K562 treated with DMSO at 1 percent for 4 hours (cell line): ENCODE measurements around the gene UCKL1. TPM values are rescaled to one million over a fixed set of nuclear protein-coding genes. Genes with fewer than 3 reads are reported as not detected.

ENCODE experiments used
- total RNA-seq: library from RNA; unstranded; fragments of 300-600 nt; gene quantifications from 2 replicates; pipeline ENCODE4 v1.2.3, GENCODE V29; 2022; ENCODE audit not compliant: insufficient read depth

UCKL1 gene
- 47.8 and 52.1 TPM in 2 replicates for total RNA-seq

GRCh38 chr20:63955827-63956663, at the start of gene UCKL1:
UCKL1 (minus strand) TSS chr20:63956416; CDS start chr20:63956372, 44 bp downstream.

GRCh38 chr20:63980806-63981728, 24.9 kb upstream of the UCKL1 start, which contains the start of gene PRPF6:
PRPF6 (plus strand) TSS chr20:63981132; CDS start chr20:63981246, 114 bp downstream.

GRCh38 chr20:63979557-63980316, 23.5 kb upstream of the UCKL1 start, which contains the start of gene SAMD10:
SAMD10 (minus strand) TSS chr20:63979642; CDS start chr20:63979467, 175 bp downstream.

GRCh38 chr20:63969838-63970713, 13.9 kb upstream of the UCKL1 start, which contains the start of gene ZNF512B:
ZNF512B (minus strand) TSS chr20:63969930; CDS start chr20:63967950, 1,980 bp downstream.

GRCh38 chr20:63894358-63895201, 61.6 kb downstream of the UCKL1 start, which contains the start of gene DNAJC5:
DNAJC5 (plus strand) TSS chr20:63895126; CDS start chr20:63928346, 33,220 bp downstream.

Other genes with a start within 250 kb of the UCKL1 start
- 25.5 and 28.4 TPM in 2 replicates for gene ARFRP1, start 248.4 kb downstream of the UCKL1 start, total RNA-seq
- gene ZGPAT, start 248.4 kb downstream of the UCKL1 start, total RNA-seq, result 7.8 and 13.9 TPM in 2 replicates
- gene LIME1, start 219.8 kb downstream of the UCKL1 start, total RNA-seq, result 13.3 and 13.4 TPM in 2 replicates
- gene SLC2A4RG, start 216.6 kb downstream of the UCKL1 start, total RNA-seq, result 33.3 and 40.7 TPM in 2 replicates
- 2.2 and 2.8 TPM in 2 replicates for gene ZBTB46, start 125.2 kb downstream of the UCKL1 start, total RNA-seq
- gene ABHD16B, start 94.9 kb downstream of the UCKL1 start, total RNA-seq, result 4.8 and 6.2 TPM in 2 replicates
- gene TPD52L2, start 91.1 kb downstream of the UCKL1 start, total RNA-seq, result 91.2 and 92.7 TPM in 2 replicates
- gene DNAJC5, start 61.3 kb downstream of the UCKL1 start, total RNA-seq, result 29.7 and 35.4 TPM in 2 replicates
- gene ZNF512B, start 13.5 kb upstream of the UCKL1 start, total RNA-seq, result 7.3 and 9.2 TPM in 2 replicates
- gene SAMD10, start 23.2 kb upstream of the UCKL1 start, total RNA-seq, result 8.7 and 10.5 TPM in 2 replicates
- gene PRPF6, start 24.7 kb upstream of the UCKL1 start, total RNA-seq, result 70.4 and 76.0 TPM in 2 replicates
- 1.3 and 2.2 TPM in 2 replicates for gene C20orf204, start 79.8 kb upstream of the UCKL1 start, total RNA-seq
- 8.1 and 8.9 TPM in 2 replicates for gene SOX18, start 93.2 kb upstream of the UCKL1 start, total RNA-seq
- 14.6 and 23.6 TPM in 2 replicates for gene TCEA2, start 106.8 kb upstream of the UCKL1 start, total RNA-seq
- 16.8 and 21.3 TPM in 2 replicates for gene RGS19, start 123.1 kb upstream of the UCKL1 start, total RNA-seq
- gene OPRL1, start 123.7 kb upstream of the UCKL1 start, total RNA-seq, result 1.3 and 1.7 TPM in 2 replicates
- gene LKAAEAR1, start 128.0 kb upstream of the UCKL1 start, total RNA-seq, result not detected in 2 replicates
- gene NPBWR2, start 151.1 kb upstream of the UCKL1 start, total RNA-seq, result not detected in 2 replicates
- not detected in 2 replicates for gene MYT1, start 208.0 kb upstream of the UCKL1 start, total RNA-seq